ENCODE results near the gene GYPA. TPM values are rescaled to one million over a fixed set of nuclear protein-coding genes. Genes with fewer than 3 reads are reported as not detected.
"Not testable (repeated sequence)": the region's sequence is repeated elsewhere in the genome, so short reads cannot be mapped to it uniquely, and the experiment has no call there.

Gene GYPA
- total RNA-seq, 2 donors from 2014 or later: not detected

DNA sequence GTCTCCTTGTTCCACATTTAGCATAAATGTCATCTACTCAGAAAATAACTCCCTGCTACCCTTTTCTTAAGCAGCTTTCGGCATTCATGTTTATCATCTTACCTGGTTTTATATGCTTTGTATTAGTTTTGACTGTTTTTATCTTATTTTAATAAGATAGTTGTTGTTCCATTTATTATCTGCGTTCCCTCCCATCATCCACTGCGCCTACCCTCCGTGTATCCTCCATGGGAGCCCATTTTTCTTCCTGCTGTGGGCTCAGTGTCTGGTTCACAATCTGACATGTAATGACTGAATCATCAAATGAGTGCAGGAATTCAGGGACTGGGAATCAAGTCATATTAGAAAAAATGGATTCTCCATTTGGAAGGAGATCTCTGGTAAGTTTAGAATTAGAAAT, 2.3 kb downstream of the GYPA start:
- DNase-seq; H3K9me3 ChIP-seq; ATAC-seq; intact Hi-C loops (cut with DNase I); H3K36me3 ChIP-seq (replicated peaks in 1 of 2; ENCODE audit: insufficient read depth in 1 of 2, low read depth in 2 of 2); H3K4me1 ChIP-seq; H3K27me3 ChIP-seq; H3K27ac ChIP-seq; H3K4me3 ChIP-seq: not testable (repeated sequence)
- 73 to 81% methylated on average over 4 of the region's 4 CpGs for WGBS, 2 donors

DNA sequence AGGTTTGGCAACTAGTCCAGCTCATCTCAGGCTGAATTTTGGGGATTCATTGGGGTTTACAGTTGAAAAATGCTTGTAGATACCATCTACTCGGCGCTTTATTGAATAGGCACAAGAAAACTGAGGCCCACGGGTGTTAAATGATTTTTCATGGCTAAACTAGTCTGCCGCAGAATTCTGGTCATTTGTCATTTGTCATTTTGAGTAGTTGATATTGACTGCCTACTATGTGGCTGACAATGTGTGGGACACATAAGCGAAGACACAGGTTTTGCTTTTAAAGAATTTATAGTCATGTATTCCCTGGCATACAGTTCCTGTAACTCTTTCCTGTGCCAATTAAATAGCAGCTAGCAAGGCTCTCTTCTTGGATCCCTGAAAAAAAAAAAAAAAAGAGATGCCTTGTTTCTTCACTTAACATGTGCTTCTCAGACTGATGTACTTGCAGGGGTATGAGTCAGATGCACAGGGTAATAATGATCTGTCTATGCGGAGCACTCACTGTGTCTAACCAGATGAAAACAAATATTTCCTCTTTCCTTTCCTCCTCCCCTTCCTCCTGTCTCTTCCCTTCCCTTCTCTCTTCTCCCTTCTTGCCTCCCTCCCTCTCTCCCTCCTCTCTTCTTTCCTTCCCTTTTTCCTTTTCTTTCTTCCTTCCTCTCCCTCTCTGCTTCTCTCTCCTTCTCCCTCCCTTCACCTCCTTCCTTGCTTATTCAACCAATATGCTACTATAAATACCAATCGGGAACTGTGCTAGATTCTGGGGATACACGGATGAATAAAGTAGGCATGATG, 3.2 kb downstream of the GYPA start:
- DNase-seq; H3K4me1 ChIP-seq; H3K27ac ChIP-seq; intact Hi-C loops (cut with DNase I); ATAC-seq; H3K27me3 ChIP-seq; H3K36me3 ChIP-seq (replicated peaks in 1 of 2; ENCODE audit: insufficient read depth in 1 of 2, low read depth in 2 of 2); H3K9me3 ChIP-seq; H3K4me3 ChIP-seq: not testable (repeated sequence)
- WGBS, 2 donors: 68 to 75% methylated on average over 8 of the region's 8 CpGs

DNA sequence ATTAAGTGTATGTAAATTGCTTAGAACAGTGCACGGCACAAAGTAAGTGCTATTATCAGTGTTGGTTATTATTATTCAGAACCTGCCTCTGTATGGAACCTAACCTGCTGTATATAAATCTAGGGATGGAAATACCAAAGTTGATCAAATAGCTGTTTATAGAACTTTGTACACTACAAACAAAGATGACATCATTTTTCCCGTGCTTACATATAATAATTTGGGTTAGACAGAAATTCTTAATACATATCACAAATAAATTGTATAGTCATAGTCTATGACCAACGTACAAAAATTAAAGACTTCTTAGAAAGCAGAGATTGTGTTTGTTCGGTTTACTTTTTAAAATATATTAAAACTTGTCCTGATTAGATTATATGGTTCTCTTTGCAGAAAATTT, 4.3 kb downstream of the GYPA start:
- intact Hi-C loops (cut with DNase I); ATAC-seq; H3K27me3 ChIP-seq: not testable (repeated sequence)

DNA sequence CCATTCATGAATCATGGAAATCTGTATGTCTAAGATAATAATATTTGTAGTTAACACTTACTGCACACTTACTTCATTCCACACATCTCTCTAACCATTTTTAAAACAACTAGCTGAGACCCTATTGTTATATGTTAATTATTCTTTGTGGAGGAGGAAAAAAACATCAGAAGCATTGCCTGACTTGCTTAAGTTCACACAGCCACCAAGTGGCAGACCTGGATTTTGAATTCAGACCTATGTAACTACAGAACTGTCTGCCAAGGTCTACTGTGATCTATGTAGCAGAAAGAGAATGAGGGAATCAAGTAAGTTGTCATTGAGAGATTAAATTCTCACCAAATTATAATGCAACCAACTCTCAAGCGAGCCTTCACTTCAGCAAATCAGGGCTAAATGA, 10.4 kb downstream of the GYPA start:
- DNase-seq; intact Hi-C loops (cut with DNase I); H3K4me1 ChIP-seq; H3K27ac ChIP-seq; H3K36me3 ChIP-seq (replicated peaks in 1 of 2; ENCODE audit: insufficient read depth in 1 of 2, low read depth in 2 of 2); H3K9me3 ChIP-seq; H3K27me3 ChIP-seq; ATAC-seq; H3K4me3 ChIP-seq: not testable (repeated sequence)
- WGBS, 2 donors: 64 to 69% methylated on average over 1 of the region's 1 CpG

More for the DNA sequence above, 4.3 kb downstream of the GYPA start:
- H3K4me1 ChIP-seq; H3K4me3 ChIP-seq; H3K9me3 ChIP-seq; DNase-seq; H3K36me3 ChIP-seq (replicated peaks in 1 of 2; ENCODE audit: insufficient read depth in 1 of 2, low read depth in 2 of 2); H3K27ac ChIP-seq: not testable (repeated sequence)
- 73% methylated on average over 4 of the region's 4 CpGs for WGBS, 2 donors

- WGBS, 2 donors: 71 to 80% methylated on average over 4 of the region's 4 CpGs
- H3K4me1 ChIP-seq; H3K9me3 ChIP-seq; H3K27me3 ChIP-seq; H3K36me3 ChIP-seq (replicated peaks in 1 of 2; ENCODE audit: insufficient read depth in 1 of 2, low read depth in 2 of 2); intact Hi-C loops (cut with DNase I); ATAC-seq; DNase-seq; H3K27ac ChIP-seq; H3K4me3 ChIP-seq: not testable (repeated sequence)
These were observed 11.1 kb downstream of the GYPA start for GRCh38 chr4:144129336-144129875.

- H3K27ac ChIP-seq; H3K9me3 ChIP-seq; DNase-seq; H3K36me3 ChIP-seq (replicated peaks in 1 of 2; ENCODE audit: insufficient read depth in 1 of 2, low read depth in 2 of 2); H3K4me1 ChIP-seq; H3K27me3 ChIP-seq; ATAC-seq; H3K4me3 ChIP-seq; intact Hi-C loops (cut with DNase I): not testable (repeated sequence)
- 32 to 40% methylated on average over 3 of the region's 5 CpGs for WGBS, 2 donors
These were observed 11.7 kb downstream of the GYPA start for GRCh38 chr4:144128709-144129320.

DNA sequence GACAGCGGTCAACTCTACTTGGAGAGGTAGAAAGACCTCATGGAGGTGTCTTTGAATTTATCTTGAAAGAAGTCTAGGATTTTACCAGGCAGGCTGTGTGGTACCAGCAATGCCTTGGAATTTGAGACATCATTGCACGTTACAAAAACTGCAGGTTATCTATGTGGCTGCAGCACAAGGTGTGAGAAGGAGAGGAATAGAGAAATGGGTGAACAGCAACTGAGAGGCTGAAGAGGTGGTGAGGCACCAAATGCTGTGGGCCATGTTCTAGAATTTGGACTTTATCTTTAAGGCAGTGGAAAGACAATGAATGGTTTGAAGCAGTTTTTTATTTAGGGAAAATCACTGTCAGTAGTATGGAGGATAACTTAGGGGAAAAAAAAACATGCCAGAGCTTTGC, 15.4 kb downstream of the GYPA start:
- H3K36me3 ChIP-seq (replicated peaks in 1 of 2; ENCODE audit: insufficient read depth in 1 of 2, low read depth in 2 of 2); H3K4me3 ChIP-seq; ATAC-seq; H3K27ac ChIP-seq; H3K9me3 ChIP-seq; DNase-seq; intact Hi-C loops (cut with DNase I); H3K4me1 ChIP-seq; H3K27me3 ChIP-seq: not testable (repeated sequence)
- WGBS, 2 donors: 46 to 58% methylated on average over 1 of the region's 2 CpGs

GRCh38 chr4:144123982-144124635, 16.4 kb downstream of the GYPA start:
- 57 to 73% methylated on average over 4 of the region's 4 CpGs for WGBS, 2 donors
- ATAC-seq; H3K36me3 ChIP-seq (replicated peaks in 1 of 2; ENCODE audit: insufficient read depth in 1 of 2, low read depth in 2 of 2); H3K27me3 ChIP-seq; H3K4me1 ChIP-seq; intact Hi-C loops (cut with DNase I); H3K4me3 ChIP-seq; H3K27ac ChIP-seq; H3K9me3 ChIP-seq; DNase-seq: not testable (repeated sequence)

GRCh38 chr4:144123269-144123668, 17.2 kb downstream of the GYPA start:
- H3K36me3 ChIP-seq (replicated peaks in 1 of 2; ENCODE audit: insufficient read depth in 1 of 2, low read depth in 2 of 2); DNase-seq; H3K4me1 ChIP-seq; H3K4me3 ChIP-seq; H3K27me3 ChIP-seq; intact Hi-C loops (cut with DNase I); H3K9me3 ChIP-seq; H3K27ac ChIP-seq; ATAC-seq: not testable (repeated sequence)
- WGBS, 2 donors: 64 to 66% methylated on average over 3 of the region's 3 CpGs

- H3K27ac ChIP-seq; ATAC-seq; intact Hi-C loops (cut with DNase I); H3K4me3 ChIP-seq; H3K9me3 ChIP-seq; H3K4me1 ChIP-seq; H3K36me3 ChIP-seq (replicated peaks in 1 of 2; ENCODE audit: insufficient read depth in 1 of 2, low read depth in 2 of 2); DNase-seq; H3K27me3 ChIP-seq: not testable (repeated sequence)
- 58 to 63% methylated on average over 5 of the region's 5 CpGs for WGBS, 2 donors
These were observed 20.8 kb downstream of the GYPA start for GRCh38 chr4:144119752-144120151.

Measured in body of pancreas (tissue), 4 donors.